ENCODE results near the gene OR4N5. TPM values are rescaled to one million over a fixed set of nuclear protein-coding genes. Genes with fewer than 3 reads are reported as not detected.
"Not testable (repeated sequence)": the region's sequence is repeated elsewhere in the genome, so short reads cannot be mapped to it uniquely, and the experiment has no call there.

Gene OR4N5, protein sequence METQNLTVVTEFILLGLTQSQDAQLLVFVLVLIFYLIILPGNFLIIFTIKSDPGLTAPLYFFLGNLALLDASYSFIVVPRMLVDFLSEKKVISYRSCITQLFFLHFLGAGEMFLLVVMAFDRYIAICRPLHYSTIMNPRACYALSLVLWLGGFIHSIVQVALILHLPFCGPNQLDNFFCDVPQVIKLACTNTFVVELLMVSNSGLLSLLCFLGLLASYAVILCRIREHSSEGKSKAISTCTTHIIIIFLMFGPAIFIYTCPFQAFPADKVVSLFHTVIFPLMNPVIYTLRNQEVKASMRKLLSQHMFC
- not detected for polyA plus RNA-seq (2013, experiment 1 of 2; ENCODE audit: insufficient read length)
- not detected for polyA plus RNA-seq (2013, experiment 2 of 2; ENCODE audit: insufficient read length)

DNA sequence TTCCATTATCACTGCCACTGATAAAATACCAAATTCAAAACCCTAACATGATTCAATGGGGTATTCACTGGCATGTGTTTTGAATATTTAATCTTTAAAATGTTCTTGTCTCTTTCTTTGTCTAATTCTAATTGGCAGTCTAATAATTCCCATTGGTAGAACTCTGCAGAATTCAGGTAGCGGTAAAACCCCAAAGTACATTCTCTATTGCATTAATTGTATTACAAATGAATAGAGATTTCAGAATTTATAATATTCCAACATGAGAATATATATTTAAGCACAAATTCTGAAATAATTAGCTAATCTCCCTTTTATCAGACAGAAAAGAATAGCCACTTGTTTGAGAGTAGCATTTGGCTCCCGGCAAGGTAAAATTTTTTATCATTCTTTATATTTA, at the start of gene OR4N5:
TSS of gene OR4N5 (plus strand) at position 301 of the 400 bp plus-strand sequence. CDS start 4,916 bp downstream, outside the sequence.
- no peak for DNase-seq

- DNase-seq = no peak
Measured at GRCh38 chr14:20092050-20092449, 46.6 kb upstream of the OR4N5 start.

DNA sequence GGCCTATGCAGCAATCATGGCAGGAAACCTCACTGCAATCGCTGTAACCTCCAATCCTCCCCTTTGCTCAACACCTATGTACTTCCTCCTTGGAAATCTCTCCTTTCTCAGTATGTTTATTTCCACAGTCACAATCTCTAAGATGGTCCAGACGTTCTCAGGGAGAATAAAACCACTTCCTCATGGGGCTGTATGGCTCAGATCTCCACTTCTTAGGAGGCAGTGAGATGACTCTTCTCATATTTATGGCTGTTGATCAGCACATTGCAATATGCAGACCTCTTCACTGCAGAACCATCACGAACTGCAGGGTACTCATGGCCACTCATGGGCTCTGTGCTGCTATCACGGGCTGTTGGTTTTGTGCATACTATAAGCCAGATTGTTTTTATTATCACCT, 45.2 kb upstream of the OR4N5 start:
- no peak for DNase-seq

- DNase-seq = not testable (repeated sequence)
Measured at GRCh38 chr14:20098926-20099770, 39.5 kb upstream of the OR4N5 start.

DNA sequence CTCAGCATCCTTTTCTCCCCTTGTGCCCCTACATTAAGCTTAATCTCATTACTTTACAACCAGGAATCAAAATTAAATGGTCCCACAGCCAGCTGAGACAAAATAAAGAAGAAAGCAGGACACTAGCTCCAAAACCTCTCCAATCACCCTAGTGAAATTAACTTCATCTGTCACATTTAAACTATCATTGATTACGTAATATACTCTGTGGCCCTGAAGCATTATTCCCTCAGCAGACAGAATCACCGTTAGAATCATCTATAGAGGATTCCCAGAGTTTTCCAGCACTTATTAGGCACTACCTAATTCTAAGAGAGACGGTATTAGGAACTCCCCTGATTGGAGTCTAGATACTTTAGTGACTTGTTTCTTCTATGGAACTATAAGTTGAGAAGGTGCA, 28.2 kb upstream of the OR4N5 start, which contains the start of gene OR4K17:
TSS of gene OR4K17 (plus strand) at position 302 of the 400 bp plus-strand sequence. CDS start 6,761 bp downstream, outside the sequence.
- DNase-seq = no peak

DNA sequence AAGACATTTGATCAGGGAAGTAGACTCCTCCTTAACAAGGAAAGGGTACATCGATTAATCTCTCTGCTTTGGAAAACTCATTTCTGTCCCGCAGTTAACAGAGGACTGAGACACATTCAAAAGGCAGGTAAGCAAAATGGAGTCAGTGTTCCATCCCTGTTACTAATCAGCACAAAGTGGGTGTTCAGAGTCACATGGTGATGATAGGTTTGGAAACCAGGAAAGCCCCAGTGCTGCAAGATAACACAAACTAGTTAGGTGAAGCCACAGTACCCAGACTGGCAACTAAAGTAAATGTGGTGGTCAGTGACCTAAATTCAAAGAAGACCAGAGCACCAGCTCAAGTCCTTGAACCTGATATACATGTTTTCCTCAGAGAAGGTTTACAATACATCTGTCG, 26.3 kb upstream of the OR4N5 start:
- no peak for DNase-seq

DNA sequence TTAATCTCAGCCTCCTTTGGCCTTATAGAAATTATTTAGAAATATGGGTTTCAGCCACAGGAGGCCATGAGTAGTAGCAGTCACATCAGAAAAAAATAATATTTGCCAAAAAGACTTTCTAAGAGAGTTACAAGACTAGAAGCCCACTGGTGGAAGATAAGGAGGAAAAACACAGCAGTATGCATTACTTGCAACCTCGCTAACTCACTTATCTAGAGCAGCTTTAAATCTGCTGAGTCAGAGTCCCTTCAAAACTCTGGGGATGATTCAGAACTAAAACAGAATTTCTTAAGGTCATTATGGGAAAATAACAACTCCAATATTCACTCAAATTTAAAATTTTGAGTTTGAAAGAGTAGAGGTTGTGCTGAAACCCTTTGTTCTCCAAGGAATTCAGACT, 21.9 kb upstream of the OR4N5 start:
- no peak for DNase-seq

- DNase-seq = no peak
Measured at GRCh38 chr14:20118795-20119194, 19.8 kb upstream of the OR4N5 start.

GRCh38 chr14:20143911-20144310, 5.3 kb downstream of the OR4N5 start:
- DNase-seq = no peak

DNA sequence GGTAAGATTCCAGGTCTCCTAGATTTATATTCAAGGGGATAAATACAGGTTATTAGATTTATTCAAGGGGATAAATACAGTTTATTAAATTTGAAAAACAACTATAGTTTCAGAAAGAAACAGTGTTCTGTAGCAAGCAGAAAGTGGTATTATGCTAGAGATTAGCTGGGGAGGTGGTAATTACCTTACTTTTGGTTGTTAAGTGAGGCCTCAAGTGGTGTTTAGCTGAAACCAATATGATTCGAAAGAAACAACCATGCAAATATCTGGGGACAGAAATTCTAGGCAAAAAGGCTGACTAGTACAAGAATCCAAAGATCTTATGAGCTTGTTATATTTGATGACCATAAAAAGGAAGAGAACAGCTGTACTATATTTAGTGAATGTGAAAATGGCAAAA, 6.2 kb downstream of the OR4N5 start:
- no peak for DNase-seq

DNA sequence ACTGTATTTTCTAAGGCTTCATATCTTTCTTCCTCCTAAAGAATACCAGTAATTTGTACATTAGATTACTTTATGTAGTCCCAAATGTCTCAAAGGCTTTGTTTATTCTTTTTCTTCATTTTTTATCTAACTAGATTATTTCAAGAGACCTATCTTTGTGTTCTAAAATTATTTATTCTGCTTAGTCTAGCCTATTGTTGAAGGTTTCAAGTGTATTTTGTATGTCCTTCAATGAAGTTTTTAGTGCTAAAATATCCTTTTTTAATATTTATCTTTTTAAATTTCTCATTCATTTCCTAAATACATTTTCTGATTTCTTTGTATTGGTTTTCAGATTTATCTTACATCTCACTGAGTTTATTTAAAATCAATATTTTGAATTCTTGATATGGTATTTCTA, 25.8 kb downstream of the OR4N5 start:
- DNase-seq = no peak

- DNase-seq = no peak
Measured at GRCh38 chr14:20167091-20167490, 28.5 kb downstream of the OR4N5 start.

DNA sequence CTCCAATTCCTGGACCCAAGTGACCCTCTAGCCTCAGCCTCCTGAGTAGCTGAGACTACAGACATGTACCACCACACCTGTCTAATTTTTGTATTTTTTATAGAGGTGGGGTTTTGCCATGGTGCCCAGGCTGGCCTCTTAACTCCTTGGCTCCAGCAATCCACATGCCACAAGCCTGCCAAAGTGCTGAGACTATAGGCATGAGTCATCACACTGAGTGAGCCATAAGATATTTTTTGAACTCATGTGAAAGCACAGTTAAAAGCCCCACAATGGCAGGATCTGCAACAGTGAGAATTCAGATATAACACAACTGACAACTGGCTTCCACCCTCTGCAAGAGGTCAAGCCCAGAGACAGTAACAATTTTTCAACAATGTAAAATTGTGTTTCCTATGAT, 31.2 kb downstream of the OR4N5 start:
- DNase-seq = not testable (repeated sequence)

- DNase-seq = not testable (repeated sequence)
Measured at GRCh38 chr14:20174205-20174604, 35.6 kb downstream of the OR4N5 start.

GRCh38 chr14:20176330-20176729, 37.7 kb downstream of the OR4N5 start:
- no peak for DNase-seq

DNA sequence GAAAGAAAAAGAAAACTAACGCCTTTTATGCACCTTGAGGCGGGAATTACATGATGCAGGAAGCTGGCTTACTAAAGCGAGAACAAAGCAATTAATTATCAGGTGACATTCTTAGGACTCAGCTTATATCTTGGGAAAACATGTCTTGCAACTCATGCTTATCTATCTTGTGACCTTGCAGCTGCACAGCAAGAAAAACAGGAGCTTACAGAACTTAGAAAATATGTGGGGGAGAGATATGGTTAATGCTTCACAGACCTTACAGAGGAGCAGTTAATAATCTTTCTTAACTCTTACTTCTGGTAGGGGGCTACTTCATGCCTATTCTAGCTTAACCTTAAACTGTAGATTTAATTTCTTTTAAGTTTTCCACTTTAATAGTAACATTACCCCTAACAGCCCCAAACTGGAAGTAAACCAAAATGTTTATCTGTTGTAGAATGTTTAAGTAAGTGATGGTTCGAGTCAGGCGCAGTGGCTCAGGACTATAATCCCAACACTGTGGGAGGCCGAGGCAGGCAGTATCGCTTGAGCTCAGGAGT, 38.9 kb downstream of the OR4N5 start:
- no peak for DNase-seq

GRCh38 chr14:20179218-20179617, 40.6 kb downstream of the OR4N5 start:
- DNase-seq = no peak

GRCh38 chr14:20179880-20180279, 41.3 kb downstream of the OR4N5 start:
- no peak for DNase-seq

- no peak for DNase-seq
Measured at GRCh38 chr14:20180486-20180885, 41.9 kb downstream of the OR4N5 start.

GRCh38 chr14:20184181-20184580, 45.6 kb downstream of the OR4N5 start:
- DNase-seq = no peak

- DNase-seq = no peak
Measured at GRCh38 chr14:20190596-20190995, 52.0 kb downstream of the OR4N5 start, which contains the start of gene OR11G2. Gene OR11G2, plus strand, starts transcription at chr14:20190896. Its CDS starts 6,542 bp downstream, at chr14:20197438.

GRCh38 chr14:20191396-20191795, 52.8 kb downstream of the OR4N5 start:
- no peak for DNase-seq

DNA sequence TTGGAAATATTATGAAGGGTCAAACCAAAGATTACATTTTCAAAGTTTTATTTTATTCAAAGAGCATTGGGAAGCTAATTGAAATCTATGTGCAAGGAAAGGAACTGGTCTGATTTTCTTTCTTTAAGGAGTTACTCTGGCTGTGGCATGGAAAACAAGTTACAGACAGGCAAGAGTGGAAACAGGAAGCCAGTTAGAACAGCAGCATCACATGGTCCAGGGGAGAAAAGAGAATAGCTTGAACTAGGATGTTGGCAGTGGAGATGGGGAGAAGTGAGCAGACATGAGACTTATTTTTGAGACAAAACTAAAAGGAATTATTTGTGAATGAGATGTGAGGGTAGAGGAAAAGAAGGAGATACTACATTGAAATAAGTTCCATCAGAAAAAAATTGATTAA, 55.5 kb downstream of the OR4N5 start:
- no peak for DNase-seq

Measured in fibroblast of skin of abdomen (primary cell).